ENCODE measurements around the gene HBP1.
"Not testable (repeated sequence)": the region's sequence is repeated elsewhere in the genome, so short reads cannot be mapped to it uniquely, and the experiment has no call there.

The HBP1 gene

DNA sequence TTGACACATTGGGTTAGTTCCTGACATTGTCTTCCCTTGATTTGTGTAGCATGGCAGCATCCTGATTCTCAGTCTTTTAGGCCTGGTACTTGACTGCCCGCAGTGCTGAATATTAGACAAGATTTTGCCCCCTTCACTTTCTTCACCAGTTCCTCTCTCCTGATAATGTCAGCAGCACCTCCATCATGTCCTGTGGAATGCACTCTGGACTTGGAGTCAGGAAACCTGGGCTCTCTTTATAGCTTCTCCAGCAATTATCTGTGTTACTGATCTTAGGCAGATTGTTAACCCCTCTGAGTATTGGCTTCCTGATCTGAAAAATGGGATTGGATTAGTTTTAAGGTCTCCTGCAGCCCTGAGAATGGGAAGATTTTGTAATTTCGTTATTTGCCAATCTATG is 19.0 kb downstream of the HBP1 start:
- no peak for DNase-seq

DNA sequence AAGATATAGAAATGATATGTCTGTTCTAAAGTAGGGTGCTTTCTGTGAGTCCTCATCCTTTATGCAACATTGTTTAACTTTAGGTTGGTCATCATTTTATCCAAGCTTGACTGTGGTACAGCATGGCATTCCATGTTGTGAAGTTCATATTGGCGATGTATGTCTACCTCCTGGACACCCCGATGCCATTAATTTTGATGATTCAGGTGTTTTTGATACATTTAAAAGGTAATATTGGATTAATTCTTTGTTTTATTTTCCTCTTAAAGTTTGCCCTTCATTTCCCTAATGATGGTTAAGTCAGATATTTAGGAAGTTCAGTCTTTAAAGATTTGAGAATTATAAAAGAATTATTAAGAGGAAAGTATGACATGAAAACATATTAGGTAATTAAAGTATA is 21.3 kb downstream of the HBP1 start:
- no peak for DNase-seq

GRCh38 chr7:107194052-107194451 is 25.2 kb downstream of the HBP1 start:
- no peak for DNase-seq

GRCh38 chr7:107196834-107197610 is 28.2 kb downstream of the HBP1 start:
- DNase-seq: no peak

GRCh38 chr7:107201795-107202450 is 33.1 kb downstream of the HBP1 start:
- DNase-seq: peak; percentile 12

DNA sequence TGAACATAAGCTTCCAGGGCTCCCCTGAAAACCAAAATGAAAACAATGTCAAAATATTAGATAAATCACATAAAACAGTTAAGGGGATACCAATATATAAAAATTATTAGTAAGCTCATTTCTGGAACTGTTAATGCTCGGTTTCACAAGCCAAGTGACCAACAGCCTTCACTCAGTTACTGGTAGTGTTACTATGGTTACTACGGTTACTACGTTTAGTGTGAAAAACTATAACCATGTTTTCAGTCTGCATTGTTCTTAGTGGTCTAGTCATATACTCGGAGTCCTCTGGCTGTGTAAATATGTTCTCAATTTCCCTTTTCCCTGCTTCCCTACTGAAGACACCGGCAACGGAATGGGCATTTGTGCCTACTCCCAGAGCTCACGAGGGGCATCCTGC is 34.8 kb downstream of the HBP1 start:
- DNase-seq: no peak

- DNase-seq: no peak
These were observed 37.3 kb downstream of the HBP1 start for GRCh38 chr7:107206136-107206535.

- no peak for DNase-seq
These were observed 37.9 kb downstream of the HBP1 start for GRCh38 chr7:107206706-107207105.

DNA sequence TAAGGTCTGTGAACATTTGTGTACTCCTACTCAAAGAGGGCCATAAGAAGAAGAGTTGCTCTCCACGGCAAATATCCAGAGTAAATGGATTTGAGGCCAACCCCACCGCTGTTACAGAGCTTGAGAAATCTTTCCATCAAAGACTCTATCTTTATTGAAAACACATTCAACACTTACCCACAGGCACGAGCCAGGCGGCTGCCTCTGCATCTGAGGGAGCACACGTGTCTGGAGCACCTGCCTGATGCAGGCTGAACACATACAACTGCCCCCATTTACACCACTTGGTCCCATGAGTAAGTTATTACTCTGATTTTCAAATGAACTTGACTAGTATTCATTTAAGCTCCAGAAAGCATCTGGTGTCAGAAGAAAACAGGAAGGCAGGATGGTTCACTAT is 38.7 kb downstream of the HBP1 start:
- no peak for DNase-seq

- no peak for DNase-seq
These were observed 39.3 kb downstream of the HBP1 start for GRCh38 chr7:107208024-107208521.

GRCh38 chr7:107208563-107208962 is 39.8 kb downstream of the HBP1 start:
- DNase-seq: no peak

DNA sequence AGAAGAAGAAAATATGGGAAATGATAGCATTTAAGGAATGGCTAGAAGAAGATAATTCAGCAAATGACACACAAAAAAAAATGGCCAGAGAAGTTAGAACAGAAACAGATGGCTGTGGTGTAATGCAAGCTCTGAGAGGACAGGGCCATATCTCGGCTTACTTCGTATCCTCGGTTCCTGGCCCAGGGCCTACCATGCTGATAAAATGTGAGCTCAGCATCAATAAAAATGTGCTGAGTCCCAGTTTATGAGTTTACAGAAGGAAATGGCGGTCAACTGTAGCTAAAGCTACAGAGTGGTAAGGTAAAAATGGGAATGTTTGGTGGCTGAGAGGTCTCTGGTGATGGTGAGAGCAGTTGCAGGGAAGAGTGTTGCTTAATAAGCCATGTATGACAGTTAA is 40.8 kb downstream of the HBP1 start:
- DNase-seq: no peak

- DNase-seq: no peak
These were observed 41.6 kb downstream of the HBP1 start for GRCh38 chr7:107210400-107210799.

- DNase-seq: no peak
These were observed 43.9 kb downstream of the HBP1 start for GRCh38 chr7:107212725-107213124.

DNA sequence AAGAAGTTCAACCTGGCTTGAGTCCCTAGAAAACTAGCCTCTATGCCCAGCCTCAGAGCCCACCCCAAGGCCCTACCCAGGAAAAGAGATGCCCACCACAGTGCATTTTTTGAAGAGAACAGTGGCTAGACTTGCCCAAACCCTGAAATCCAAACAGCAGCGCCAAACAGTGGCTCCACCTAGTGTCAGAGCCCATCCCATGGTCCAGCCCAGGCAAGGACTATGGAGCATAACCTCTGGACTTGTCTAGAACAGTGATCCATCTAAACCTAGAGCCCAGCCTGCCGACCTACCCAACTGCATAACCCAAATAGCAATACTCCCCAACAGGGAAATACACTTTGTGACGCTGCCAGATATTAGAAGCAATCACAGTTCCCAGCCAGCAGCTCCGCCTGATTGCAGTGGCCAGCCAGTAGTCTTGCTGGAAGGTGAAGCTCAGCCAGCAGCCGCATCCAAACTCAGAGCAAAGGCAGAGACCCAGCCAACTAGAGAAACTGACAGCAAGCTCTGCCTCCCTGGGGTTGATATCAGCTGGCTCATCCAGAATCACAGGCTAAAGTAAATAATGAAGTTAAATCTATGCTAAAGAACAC is 44.5 kb downstream of the HBP1 start:
- DNase-seq: no peak

GRCh38 chr7:107213945-107214344 is 45.1 kb downstream of the HBP1 start:
- no peak for DNase-seq

DNA sequence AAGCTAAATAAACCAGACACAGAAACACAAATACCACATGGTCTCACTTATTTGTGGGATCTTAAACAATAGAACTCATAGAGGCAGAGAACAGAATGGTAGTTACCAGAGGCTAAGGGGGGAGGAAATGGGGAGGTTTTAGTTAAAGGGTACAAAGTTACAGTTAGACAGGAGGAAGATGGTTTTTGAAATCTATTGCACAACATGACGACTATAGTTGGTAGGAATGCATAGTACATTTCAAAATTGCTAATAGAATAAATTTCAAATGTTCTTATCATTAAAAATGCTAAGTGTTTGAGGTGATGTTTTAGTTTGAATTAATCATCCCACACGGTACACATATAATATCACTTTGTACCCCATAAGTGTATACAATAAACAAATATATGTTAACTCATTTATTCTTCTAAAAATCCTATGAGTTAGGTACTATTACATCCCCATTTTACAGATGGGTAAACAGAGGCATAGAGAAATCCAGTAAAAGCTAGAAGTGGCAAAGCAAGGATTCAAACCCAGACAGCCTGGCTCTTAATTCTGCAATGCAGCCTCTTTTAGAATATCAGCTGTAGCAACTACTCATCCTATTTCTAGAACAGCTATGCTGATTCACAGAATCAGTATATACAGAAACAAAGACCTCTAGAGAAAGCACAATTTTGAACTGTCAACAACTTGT is 50.9 kb downstream of the HBP1 start:
- no peak for DNase-seq

DNA sequence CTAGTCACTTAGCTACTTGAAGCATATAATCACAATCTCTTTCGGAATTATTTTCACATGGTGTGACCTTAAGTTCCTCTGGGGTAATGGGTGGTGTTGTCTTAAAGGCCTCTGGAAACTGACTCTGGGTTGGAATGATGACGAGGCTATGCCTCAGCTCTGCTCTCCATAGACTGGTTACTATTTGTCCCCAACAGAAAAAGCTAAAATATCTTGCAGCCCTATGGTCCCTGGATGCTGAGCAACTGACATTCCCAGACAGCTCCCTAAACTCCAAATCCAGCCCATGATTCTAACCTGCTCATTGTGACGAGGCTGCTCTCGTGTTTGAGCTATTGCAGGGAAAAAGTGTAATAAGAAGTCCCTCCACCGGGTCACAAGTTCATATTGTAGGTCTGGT is 51.6 kb downstream of the HBP1 start:
- DNase-seq: no peak

DNA sequence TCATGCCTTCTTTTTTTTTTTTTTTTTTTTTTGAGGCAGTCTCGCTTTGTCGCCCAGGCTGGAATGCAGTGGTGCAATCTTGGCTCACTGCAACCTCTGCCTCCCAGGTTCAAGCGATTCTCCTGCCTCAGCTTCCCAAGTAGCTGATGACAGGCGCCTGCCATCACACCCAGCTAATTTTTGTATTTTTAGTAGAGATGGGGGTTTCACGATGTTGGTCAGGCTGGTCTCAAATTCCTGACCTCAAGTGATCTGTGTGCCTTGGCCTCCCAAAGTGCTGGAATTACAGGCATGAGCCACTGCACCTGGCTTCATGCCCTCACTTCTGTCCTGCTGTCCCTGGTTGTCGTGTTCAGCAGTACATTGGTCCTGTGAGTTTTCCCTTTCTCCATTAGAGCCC is 52.0 kb downstream of the HBP1 start:
- DNase-seq: not testable (repeated sequence)

DNA sequence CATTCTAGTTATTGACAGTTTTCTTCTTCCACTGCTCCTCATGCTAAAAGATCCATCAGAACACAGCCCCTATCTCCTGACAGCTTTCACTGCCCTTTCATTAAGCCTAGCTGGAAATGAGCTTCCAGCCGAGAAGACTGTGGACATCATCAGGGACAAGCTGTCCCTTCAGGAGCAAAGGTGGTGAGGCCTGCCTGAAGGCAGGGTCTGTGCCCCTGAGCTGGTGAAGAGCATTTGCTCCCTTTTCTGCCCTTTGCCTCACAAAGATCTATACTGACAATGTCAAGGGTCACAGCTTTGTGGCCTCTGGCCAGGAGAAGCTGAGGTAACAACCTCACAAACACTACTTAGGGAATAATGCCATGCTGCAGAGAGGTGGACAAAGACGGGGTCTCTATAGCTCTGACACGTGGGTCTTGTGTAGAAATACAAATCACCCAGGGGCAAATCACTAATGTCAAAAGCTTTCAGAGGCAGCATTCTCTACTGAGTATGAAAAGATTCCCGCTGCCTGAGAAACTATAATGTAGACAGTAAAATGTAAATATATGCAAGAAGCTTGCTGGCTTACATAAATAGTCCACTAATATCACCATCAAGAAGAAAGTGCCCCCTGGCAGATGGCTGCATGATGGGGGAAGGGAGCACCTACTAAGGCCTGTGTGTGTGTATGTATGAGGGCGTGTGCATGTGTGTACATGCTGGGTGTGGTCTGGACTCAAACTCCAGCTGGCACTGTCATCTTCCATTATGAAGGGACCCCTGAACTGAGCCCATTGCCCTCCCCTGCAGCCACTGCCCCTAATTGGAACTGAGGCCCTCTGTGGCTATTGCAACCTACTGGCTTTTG is 55.8 kb downstream of the HBP1 start:
- DNase-seq: no peak

- no peak for DNase-seq
These were observed 59.5 kb downstream of the HBP1 start for GRCh38 chr7:107228291-107228690.

DNA sequence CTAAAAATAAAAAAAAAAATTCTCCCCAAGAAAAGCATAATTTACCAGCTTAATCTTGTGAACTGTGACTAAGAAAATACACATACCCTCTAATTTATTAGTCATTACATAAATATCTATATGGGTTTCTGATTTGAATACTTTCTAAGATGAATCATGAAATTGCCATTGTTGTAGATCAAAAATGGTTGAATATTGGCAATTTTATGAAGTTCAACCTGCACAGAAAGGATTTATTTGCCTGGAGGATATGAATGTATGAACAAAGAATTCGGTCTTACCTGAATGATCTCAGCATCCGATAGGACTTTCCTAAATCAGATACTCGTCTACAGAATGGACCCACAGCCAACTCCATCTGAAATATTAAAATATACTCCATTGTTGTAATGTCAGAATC is 61.5 kb downstream of the HBP1 start:
- no peak for DNase-seq

Measured in NCI-H2227 treated with DMSO at 0.1 percent for 48 hours (cell line).